Gastroesophageal sphincter (tissue), 3 donors: Measurements from ENCODE around the gene KRT17.

Experiments
- CTCF ChIP-seq, 4 experiments: fragments of 200-600 bp in 2 of 4; fragments of 450-650 bp in 2 of 4; sonication (generic) in 1 of 4; IDR thresholded peaks; one replicate each; pipeline ENCODE4 v1.5.1; 2017 to 2019; ENCODE audit warnings: antibody characterized with exemption in 4 of 4, mild to moderate bottlenecking in 2 of 4, moderate library complexity in 2 of 4
- POLR2A ChIP-seq, 2 donors: fragments of 450-650 bp; IDR thresholded peaks; one replicate each; pipeline ENCODE4 v1.6.1; 2017; ENCODE audit warnings: antibody characterized with exemption in 2 of 2, mild to moderate bottlenecking in 2 of 2, moderate library complexity in 1 of 2
- POLR2AphosphoS5 ChIP-seq: sonication (generic); formaldehyde crosslinking; IDR thresholded peaks from one replicate; pipeline ENCODE4 v1.6.1; 2017; ENCODE audit warnings: antibody characterized with exemption

DNA sequence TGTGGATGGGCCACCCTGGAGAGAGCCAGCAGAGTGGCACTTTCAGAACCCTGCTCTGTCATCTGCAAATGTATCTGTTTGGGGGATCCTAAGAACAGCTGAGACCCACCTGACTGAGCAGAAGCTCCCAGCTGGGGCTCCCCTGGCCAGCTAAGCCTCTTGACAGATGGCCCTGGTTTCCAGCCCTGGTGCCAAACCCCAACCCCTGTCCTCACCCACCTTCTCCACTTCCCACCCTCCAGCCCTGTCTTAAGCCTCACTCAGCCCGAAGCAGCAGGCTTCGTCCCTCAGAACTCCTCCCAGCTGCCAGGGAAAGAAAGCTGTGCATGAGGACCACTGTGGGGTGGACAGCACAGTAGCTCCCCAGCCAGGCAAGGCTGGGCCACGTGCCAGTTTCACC is 49.0 kb downstream of the KRT17 start:
- TF ChIP-seq POLR2A (IDR thresholded peaks at IDR 0.05): no peak
- TF ChIP-seq CTCF (IDR thresholded peaks at IDR 0.05): no peak
- TF ChIP-seq POLR2AphosphoS5: no peak
